Tibial nerve (tissue), 4 donors: ENCODE measurements around the gene MAGI2. TPM values are rescaled to one million over a fixed set of nuclear protein-coding genes. Genes with fewer than 3 reads are reported as not detected.

Experiments used
- DNase-seq, 2 donors: peaks; one replicate each; pipeline ENCODE4 v3.0.0-alpha.2; 2019; ENCODE audit warnings: low spot score in 2 of 2
- H3K27ac ChIP-seq, 4 donors: fragments of 200-600 bp; sonication (generic) in 3 of 4; one replicate each; pipeline ENCODE4 v1.5.1; 2017 to 2019; ENCODE audit warnings: mild to moderate bottlenecking in 1 of 4
- H3K27me3 ChIP-seq, 2 donors: fragments of 200-600 bp; sonication (generic) in 1 of 2; one replicate each; pipeline versions ENCODE4 v1.5.1 to v1.6.0; 2017 to 2019
- H3K36me3 ChIP-seq, 3 donors: fragments of 200-600 bp; sonication (generic); one replicate each; pipeline ENCODE4 v1.5.1; 2018 to 2019
- H3K4me1 ChIP-seq, 4 donors: fragments of 200-600 bp; sonication (generic) in 3 of 4; one replicate each; pipeline ENCODE4 v1.5.1; 2017 to 2019
- H3K4me3 ChIP-seq, 4 donors: fragments of 200-600 bp; sonication (generic) in 3 of 4; one replicate each; pipeline ENCODE4 v1.5.1; 2017 to 2019; ENCODE audit warnings: mild to moderate bottlenecking in 1 of 4, moderate library complexity in 1 of 4
- H3K9me3 ChIP-seq, 4 donors: fragments of 200-600 bp; sonication (generic) in 3 of 4; one replicate each; pipeline ENCODE4 v1.5.1; 2017 to 2019
- CTCF ChIP-seq, 5 experiments: fragments of 200-600 bp in 3 of 5; fragments of 450-650 bp in 2 of 5; sonication (generic) in 3 of 5; IDR thresholded peaks; one replicate each; pipeline ENCODE4 v1.5.1; 2016 to 2019; ENCODE audit warnings: antibody characterized with exemption in 5 of 5, mild to moderate bottlenecking in 3 of 5, moderate library complexity in 2 of 5
- EP300 ChIP-seq, 2 donors: sonication (generic); formaldehyde crosslinking; IDR thresholded peaks; one replicate each; pipeline ENCODE4 v1.6.1; 2017; ENCODE audit warnings: antibody characterized with exemption in 2 of 2, mild to moderate bottlenecking in 1 of 2
- POLR2A ChIP-seq, 2 donors: fragments of 450-650 bp; IDR thresholded peaks; one replicate each; pipeline ENCODE4 v1.6.1; 2017; ENCODE audit warnings: antibody characterized with exemption in 2 of 2, mild to moderate bottlenecking in 2 of 2, moderate library complexity in 2 of 2
- WGBS, 2 donors: methylation state at CpG; one replicate each; pipeline ENCODE4 v1.1.5; 2018; 5-methylcytosine and 5-hydroxymethylcytosine counted together
- total RNA-seq, 4 donors: library from RNA; depleted of rRNA; stranded (reverse); fragments of >200 nt; gene quantifications; one replicate each; pipeline ENCODE4 v1.1.0, GENCODE V29; 2016

MAGI2 gene
- total RNA-seq, 4 donors from 2014 or later: 33.6 to 58.2 (median 55.6) TPM

GRCh38 chr7:78357709-78358108 is 1095.8 kb downstream of the MAGI2 start:
- H3K36me3 ChIP-seq: no peaks in the 10 kb centered on the region
- 83 to 89% methylated on average over 2 of the region's 2 CpGs for WGBS, 2 donors
- no peak overlapping the region for H3K4me3 ChIP-seq
- H3K27ac ChIP-seq: no peak overlapping the region
- no peaks in the 10 kb centered on the region for H3K27me3 ChIP-seq
- no peak for TF ChIP-seq CTCF (IDR thresholded peaks at IDR 0.05)
- no peaks in the 10 kb centered on the region for H3K4me1 ChIP-seq
- no peaks in the 10 kb centered on the region for H3K9me3 ChIP-seq
- DNase-seq: no peak

GRCh38 chr7:78355834-78356233 is 1097.6 kb downstream of the MAGI2 start:
- H3K4me1 ChIP-seq: no peaks in the 10 kb centered on the region
- H3K27ac ChIP-seq: no peak overlapping the region
- no peak overlapping the region for H3K4me3 ChIP-seq
- WGBS, 2 donors: 75 to 81% methylated on average over 3 of the region's 3 CpGs
- no peaks in the 10 kb centered on the region for H3K27me3 ChIP-seq
- no peak for DNase-seq
- TF ChIP-seq CTCF (IDR thresholded peaks at IDR 0.05) (no peak), POLR2A (IDR thresholded peaks at IDR 0.05) (no peak), EP300 (IDR thresholded peaks at IDR 0.05) (no peak)
- H3K9me3 ChIP-seq: no peaks in the 10 kb centered on the region
- no peaks in the 10 kb centered on the region for H3K36me3 ChIP-seq

GRCh38 chr7:78350926-78351325 is 1102.5 kb downstream of the MAGI2 start:
- Histone ChIP-seq H3K4me3 (no peak overlapping the region), H3K4me1 (no peaks in the 10 kb centered on the region), H3K9me3 (no peaks in the 10 kb centered on the region), H3K27me3 (no peaks in the 10 kb centered on the region), H3K36me3 (no peaks in the 10 kb centered on the region), H3K27ac (no peak overlapping the region)
- DNase-seq: no peak
- no peak for TF ChIP-seq CTCF (IDR thresholded peaks at IDR 0.05)
- no peak for TF ChIP-seq POLR2A (IDR thresholded peaks at IDR 0.05)
- no peak for TF ChIP-seq EP300 (IDR thresholded peaks at IDR 0.05)
- WGBS, 2 donors: 72 to 89% methylated on average over 3 of the region's 3 CpGs

GRCh38 chr7:78350391-78350790 is 1103.1 kb downstream of the MAGI2 start:
- 48 to 56% methylated on average over 1 of the region's 1 CpG for WGBS, 2 donors
- no peak for DNase-seq
- no peaks in the 10 kb centered on the region for H3K36me3 ChIP-seq
- H3K4me3 ChIP-seq: no peak overlapping the region
- H3K27ac ChIP-seq: no peak overlapping the region
- H3K9me3 ChIP-seq: no peaks in the 10 kb centered on the region
- no peaks in the 10 kb centered on the region for H3K4me1 ChIP-seq
- H3K27me3 ChIP-seq: no peaks in the 10 kb centered on the region
- TF ChIP-seq POLR2A (IDR thresholded peaks at IDR 0.05): no peak
- no peak for TF ChIP-seq EP300 (IDR thresholded peaks at IDR 0.05)

- Histone ChIP-seq H3K27me3 (no peaks in the 10 kb centered on the region), H3K36me3 (peaks cover 0 to 6% (median 0%) of the 10 kb centered on the region in 3 donors), H3K4me1 (no peaks in the 10 kb centered on the region), H3K4me3 (no peak overlapping the region), H3K9me3 (no peaks in the 10 kb centered on the region), H3K27ac (no peak overlapping the region)
- no peak for DNase-seq
- WGBS, 2 donors: 89 to 92% methylated on average over 4 of the region's 4 CpGs
- no peak for TF ChIP-seq CTCF (IDR thresholded peaks at IDR 0.05)
- TF ChIP-seq POLR2A (IDR thresholded peaks at IDR 0.05): no peak
- TF ChIP-seq EP300 (IDR thresholded peaks at IDR 0.05): no peak
These were observed 1106.6 kb downstream of the MAGI2 start for GRCh38 chr7:78346827-78347226.

- TF ChIP-seq CTCF (IDR thresholded peaks at IDR 0.05): no peak
- no peak for TF ChIP-seq POLR2A (IDR thresholded peaks at IDR 0.05)
- TF ChIP-seq EP300 (IDR thresholded peaks at IDR 0.05): no peak
- no peak for DNase-seq
- no peak overlapping the region for H3K4me3 ChIP-seq
- WGBS, 2 donors: 77 to 85% methylated on average over 3 of the region's 3 CpGs
- H3K27ac ChIP-seq: no peak overlapping the region
- no peaks in the 10 kb centered on the region for H3K4me1 ChIP-seq
- peaks cover 0 to 6% (median 0%) of the 10 kb centered on the region in 3 donors for H3K36me3 ChIP-seq
- H3K9me3 ChIP-seq: no peaks in the 10 kb centered on the region
- no peaks in the 10 kb centered on the region for H3K27me3 ChIP-seq
These were observed 1107.5 kb downstream of the MAGI2 start for GRCh38 chr7:78345979-78346378.
